Measurements from ENCODE around the gene INTS1.

The INTS1 gene

DNA sequence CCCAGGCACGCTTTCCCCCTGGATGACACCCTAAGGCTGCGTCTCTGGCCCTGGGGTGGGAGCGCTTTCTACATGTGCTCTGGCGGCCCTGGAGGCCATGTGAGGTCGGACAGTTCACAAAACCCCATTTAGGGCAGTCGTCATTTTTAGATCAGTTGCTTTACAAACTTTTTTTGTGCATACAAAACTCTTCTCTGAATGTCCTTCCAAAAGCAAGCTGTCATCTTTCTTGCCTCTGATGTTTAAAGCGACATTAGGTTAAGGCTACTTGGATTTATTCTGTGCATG is 32.2 kb upstream of the INTS1 start:
- Histone ChIP-seq H3K9ac (no peak overlapping the region), H2AFZ (ENCODE audit: low read depth) (no peak overlapping the region), H3K4me3 (IDR thresholded peaks at IDR 0.05; ENCODE audit: insufficient read depth, low read depth, low read length) (no peak overlapping the region), H3K4me1 (ENCODE audit: low read depth, poor library complexity, severe bottlenecking) (peaks cover 8% of the 10 kb centered on the region), H3K4me2 (no peak overlapping the region), H3K27ac (no peak overlapping the region), H3K79me2 (ENCODE audit: insufficient read depth, low read depth) (peaks cover 67% of the 10 kb centered on the region), H3K27me3 (ENCODE audit: insufficient read depth, low read depth) (no peaks in the 10 kb centered on the region), H3K36me3 (ENCODE audit: insufficient read depth) (no peaks in the 10 kb centered on the region; the same call in 1 of the 2 replicates), H4K20me1 (ENCODE audit: insufficient read depth) (peaks cover 2% of the 10 kb centered on the region; the same call in 1 of the 2 replicates)
- TF ChIP-seq, protein P1, sequence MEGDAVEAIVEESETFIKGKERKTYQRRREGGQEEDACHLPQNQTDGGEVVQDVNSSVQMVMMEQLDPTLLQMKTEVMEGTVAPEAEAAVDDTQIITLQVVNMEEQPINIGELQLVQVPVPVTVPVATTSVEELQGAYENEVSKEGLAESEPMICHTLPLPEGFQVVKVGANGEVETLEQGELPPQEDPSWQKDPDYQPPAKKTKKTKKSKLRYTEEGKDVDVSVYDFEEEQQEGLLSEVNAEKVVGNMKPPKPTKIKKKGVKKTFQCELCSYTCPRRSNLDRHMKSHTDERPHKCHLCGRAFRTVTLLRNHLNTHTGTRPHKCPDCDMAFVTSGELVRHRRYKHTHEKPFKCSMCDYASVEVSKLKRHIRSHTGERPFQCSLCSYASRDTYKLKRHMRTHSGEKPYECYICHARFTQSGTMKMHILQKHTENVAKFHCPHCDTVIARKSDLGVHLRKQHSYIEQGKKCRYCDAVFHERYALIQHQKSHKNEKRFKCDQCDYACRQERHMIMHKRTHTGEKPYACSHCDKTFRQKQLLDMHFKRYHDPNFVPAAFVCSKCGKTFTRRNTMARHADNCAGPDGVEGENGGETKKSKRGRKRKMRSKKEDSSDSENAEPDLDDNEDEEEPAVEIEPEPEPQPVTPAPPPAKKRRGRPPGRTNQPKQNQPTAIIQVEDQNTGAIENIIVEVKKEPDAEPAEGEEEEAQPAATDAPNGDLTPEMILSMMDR (conservative IDR thresholded peaks at IDR 0.05; ENCODE audit: low read depth, low read length) = no peak

DNA sequence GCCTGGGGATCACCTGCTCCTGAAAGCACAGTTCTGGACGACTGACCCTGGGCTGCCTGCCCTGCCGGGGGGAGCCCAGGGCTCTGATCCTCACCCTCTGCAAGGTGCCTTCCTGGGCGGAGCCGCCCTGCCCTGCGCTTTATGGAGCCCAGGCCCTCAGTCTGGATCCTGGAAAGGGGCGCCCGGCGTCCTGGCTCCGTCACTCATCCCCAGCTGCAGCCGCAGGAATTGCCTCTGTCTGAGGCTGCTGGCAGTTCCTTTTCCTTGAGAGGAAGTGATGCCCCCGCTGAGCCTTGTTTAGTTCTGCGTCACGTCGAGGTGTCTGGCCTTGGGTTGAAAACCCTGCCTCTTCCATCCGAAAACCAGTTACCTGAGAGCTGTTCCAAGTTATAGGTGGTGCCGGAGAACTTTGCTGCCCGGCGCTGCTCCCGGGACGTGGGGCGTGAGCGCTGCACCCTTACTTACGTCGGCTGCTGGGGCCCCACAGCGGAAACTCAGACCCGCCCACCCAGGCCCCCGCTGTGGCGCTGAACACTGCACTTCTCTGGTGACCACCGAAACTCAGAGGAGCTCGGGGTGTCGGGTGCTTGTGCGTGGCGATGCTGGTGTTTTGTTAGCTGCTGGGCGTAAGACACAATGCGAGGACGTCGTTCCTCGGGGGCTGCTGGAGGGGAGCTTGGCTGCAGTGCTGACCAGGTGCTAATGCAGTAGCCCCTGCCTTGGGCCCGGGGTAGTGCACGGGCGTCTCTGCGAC is 31.7 kb upstream of the INTS1 start:
- TF ChIP-seq, protein P1 (conservative IDR thresholded peaks at IDR 0.05; ENCODE audit: low read depth, low read length) = no peak
- no peak overlapping the region for H3K4me3 ChIP-seq (IDR thresholded peaks at IDR 0.05; ENCODE audit: insufficient read depth, low read depth, low read length)
- no peaks in the 10 kb centered on the region; the same call in 1 of the 2 replicates for H3K36me3 ChIP-seq (ENCODE audit: insufficient read depth)
- no peaks in the 10 kb centered on the region for H3K27me3 ChIP-seq (ENCODE audit: insufficient read depth, low read depth)
- peaks cover 2% of the 10 kb centered on the region; the same call in 1 of the 2 replicates for H4K20me1 ChIP-seq (ENCODE audit: insufficient read depth)
- H3K27ac ChIP-seq = no peak overlapping the region
- peaks cover 69% of the 10 kb centered on the region for H3K79me2 ChIP-seq (ENCODE audit: insufficient read depth, low read depth)
- H3K4me1 ChIP-seq (ENCODE audit: low read depth, poor library complexity, severe bottlenecking) = peaks cover 8% of the 10 kb centered on the region
- no peak overlapping the region for H3K4me2 ChIP-seq
- H3K9ac ChIP-seq = no peak overlapping the region
- H2AFZ ChIP-seq (ENCODE audit: low read depth) = no peak overlapping the region

GRCh38 chr7:1535100-1535458 is 30.9 kb upstream of the INTS1 start:
- H3K27me3 ChIP-seq (ENCODE audit: insufficient read depth, low read depth) = no peaks in the 10 kb centered on the region
- no peak overlapping the region for H2AFZ ChIP-seq (ENCODE audit: low read depth)
- H3K79me2 ChIP-seq (ENCODE audit: insufficient read depth, low read depth) = peaks cover 69% of the 10 kb centered on the region
- peaks cover 8% of the 10 kb centered on the region for H3K4me1 ChIP-seq (ENCODE audit: low read depth, poor library complexity, severe bottlenecking)
- H3K4me2 ChIP-seq = no peak overlapping the region
- H3K4me3 ChIP-seq (IDR thresholded peaks at IDR 0.05; ENCODE audit: insufficient read depth, low read depth, low read length) = no peak overlapping the region
- no peak overlapping the region for H3K9ac ChIP-seq
- peaks cover 2% of the 10 kb centered on the region; the same call in 1 of the 2 replicates for H4K20me1 ChIP-seq (ENCODE audit: insufficient read depth)
- H3K27ac ChIP-seq = no peak overlapping the region
- TF ChIP-seq, protein P1 (conservative IDR thresholded peaks at IDR 0.05; ENCODE audit: low read depth, low read length) = no peak
- no peaks in the 10 kb centered on the region; the same call in 1 of the 2 replicates for H3K36me3 ChIP-seq (ENCODE audit: insufficient read depth)

GRCh38 chr7:1534330-1535099 is 30.3 kb upstream of the INTS1 start:
- Histone ChIP-seq H2AFZ (ENCODE audit: low read depth) (no peak overlapping the region), H3K79me2 (ENCODE audit: insufficient read depth, low read depth) (peaks cover 69% of the 10 kb centered on the region), H3K27me3 (ENCODE audit: insufficient read depth, low read depth) (peaks cover 4% of the 10 kb centered on the region; the same call in 1 of the 2 replicates), H3K27ac (no peak overlapping the region), H3K36me3 (ENCODE audit: insufficient read depth) (no peaks in the 10 kb centered on the region; the same call in 1 of the 2 replicates), H3K4me1 (ENCODE audit: low read depth, poor library complexity, severe bottlenecking) (peaks cover 8% of the 10 kb centered on the region), H3K4me3 (IDR thresholded peaks at IDR 0.05; ENCODE audit: insufficient read depth, low read depth, low read length) (no peak overlapping the region), H4K20me1 (ENCODE audit: insufficient read depth) (peaks cover 2% of the 10 kb centered on the region; the same call in 1 of the 2 replicates), H3K4me2 (no peak overlapping the region), H3K9ac (no peak overlapping the region)
- TF ChIP-seq, protein P1 (conservative IDR thresholded peaks at IDR 0.05; ENCODE audit: low read depth, low read length) = no peak
